Activated CD8-positive, alpha-beta memory T cell treated with anti-CD3 and anti-CD28 coated beads for 1 hour (primary cell): ENCODE data around the gene ULBP1.
"Not testable (repeated sequence)": the region's sequence is repeated elsewhere in the genome, so short reads cannot be mapped to it uniquely, and the experiment has no call there.

Experiments used
- DNase-seq, 2 donors: peaks; one replicate each; pipeline ENCODE4 v3.0.0-alpha.2; 2020; ENCODE audit warnings: low read depth in 1 of 2; ENCODE audit errors: extremely low read depth in 1 of 2

ULBP1 gene

DNA sequence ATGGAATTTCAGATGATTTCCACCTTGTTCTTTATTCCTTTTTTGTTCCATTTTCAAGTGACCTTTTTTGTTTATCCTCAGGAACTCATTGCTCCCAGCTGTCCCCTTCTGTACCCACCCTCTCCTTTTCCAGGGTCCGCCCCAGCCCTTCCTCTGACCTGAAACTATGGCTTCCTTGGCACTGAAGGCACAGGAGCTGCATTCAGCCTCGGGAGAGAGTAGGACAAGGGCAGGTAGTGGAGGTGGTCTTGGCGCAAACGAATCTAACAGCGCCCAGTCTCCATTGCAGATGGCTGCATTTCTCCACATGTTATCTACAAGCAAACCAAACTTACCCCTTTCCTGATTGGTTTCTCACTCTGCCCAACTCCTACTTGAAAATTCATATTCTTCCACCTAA is 30.7 kb upstream of the ULBP1 start:
- no peak for DNase-seq

DNA sequence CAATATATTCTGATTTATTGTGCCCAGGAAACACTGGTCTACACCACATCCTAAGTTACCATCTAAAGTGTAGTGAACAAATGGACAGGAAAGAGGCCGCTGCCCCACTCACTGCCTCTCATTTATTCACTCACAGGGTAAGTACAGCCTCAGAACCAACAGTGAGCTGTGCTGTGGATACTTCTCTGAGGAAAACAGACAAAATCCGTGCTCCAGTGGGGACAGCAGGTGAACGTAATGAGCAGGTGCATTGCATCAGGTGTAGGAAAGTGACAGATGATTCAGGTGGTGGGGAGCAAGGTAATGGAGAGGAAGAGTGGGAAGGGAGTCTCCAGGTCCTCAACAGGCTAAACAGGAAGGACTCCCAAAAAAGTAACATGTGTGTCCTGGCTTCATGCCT is 30.3 kb upstream of the ULBP1 start:
- no peak for DNase-seq

DNA sequence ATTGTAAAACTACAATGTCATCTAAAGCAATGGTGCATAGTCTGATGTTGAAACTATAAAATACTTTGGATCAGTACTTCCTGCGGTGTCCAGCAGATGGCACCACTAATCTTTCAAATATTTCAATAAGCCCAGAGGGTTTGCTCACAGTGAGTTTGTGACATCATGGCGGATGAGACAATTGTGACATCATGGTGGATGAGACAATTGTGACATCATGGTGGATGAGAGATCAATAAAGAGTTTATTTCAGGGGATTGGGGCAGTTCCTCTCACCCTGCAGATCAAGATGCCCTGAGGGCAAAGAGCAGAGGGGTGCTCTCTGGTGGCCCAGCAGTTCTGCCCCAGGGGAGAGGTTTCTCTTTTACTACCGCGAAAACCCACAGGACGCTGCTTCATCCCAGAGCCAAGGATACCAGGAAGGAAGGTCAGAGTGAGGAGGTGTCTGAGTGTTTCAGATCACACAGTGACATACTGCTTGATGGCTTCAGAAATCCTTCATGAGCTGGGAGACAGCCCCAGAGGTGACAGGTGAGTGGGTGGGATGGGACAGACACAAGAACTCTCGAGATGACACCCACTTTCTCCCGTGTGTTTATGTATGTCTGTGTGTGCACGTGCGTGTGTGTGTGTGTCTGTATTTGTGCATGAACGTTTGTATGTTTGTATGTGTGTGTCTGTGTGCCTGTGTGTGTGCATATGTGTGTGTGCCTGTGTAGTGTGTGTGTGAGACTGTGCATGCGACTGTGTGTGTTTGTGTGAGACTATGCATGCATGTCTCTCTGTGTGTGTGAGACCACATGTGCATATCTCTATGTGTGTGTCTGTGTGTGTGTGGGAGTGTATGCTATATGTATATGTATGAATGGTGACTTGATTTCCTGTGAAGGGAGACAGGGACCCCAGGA is 29.2 kb upstream of the ULBP1 start:
- peak; percentile 47 to 52 for DNase-seq

DNA sequence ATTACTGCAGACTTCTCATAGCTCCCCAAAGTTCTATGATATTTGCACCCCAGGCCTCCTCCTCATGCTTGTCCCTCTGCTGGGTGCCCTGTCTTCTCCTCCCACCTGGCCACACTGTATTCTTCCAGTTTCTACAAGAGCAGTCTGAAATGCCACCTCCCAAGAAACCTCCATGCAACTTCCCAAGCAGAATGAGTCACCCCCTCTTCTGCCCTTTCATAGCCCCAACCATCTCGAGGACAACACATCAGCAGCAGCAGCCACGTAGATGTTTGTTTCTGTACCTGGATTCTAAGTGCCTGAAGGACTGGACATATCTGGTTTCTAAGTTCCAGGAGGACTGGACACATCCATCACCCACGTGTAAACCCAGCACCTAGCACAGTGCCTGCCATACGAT is 28.5 kb upstream of the ULBP1 start:
- DNase-seq: no peak

DNA sequence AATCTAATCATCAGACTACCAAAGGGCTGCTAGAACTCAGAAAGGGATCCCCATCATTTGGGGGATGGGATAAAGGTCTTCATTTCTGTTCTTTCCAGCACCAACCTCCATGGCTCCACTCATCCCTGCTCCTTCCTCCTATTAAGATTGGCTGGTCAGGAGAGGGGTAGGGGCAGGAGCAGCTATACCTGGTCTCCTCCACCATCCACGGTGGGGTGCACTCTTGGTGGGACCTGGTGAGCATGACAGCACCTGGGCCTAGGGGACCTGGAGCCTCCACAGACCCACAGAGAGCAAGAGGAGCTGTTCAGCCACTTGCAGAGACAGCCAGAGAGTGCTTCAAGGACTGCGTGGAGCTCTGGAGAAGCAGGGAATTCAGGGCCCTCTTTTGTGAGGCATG is 28.1 kb upstream of the ULBP1 start:
- no peak for DNase-seq

DNA sequence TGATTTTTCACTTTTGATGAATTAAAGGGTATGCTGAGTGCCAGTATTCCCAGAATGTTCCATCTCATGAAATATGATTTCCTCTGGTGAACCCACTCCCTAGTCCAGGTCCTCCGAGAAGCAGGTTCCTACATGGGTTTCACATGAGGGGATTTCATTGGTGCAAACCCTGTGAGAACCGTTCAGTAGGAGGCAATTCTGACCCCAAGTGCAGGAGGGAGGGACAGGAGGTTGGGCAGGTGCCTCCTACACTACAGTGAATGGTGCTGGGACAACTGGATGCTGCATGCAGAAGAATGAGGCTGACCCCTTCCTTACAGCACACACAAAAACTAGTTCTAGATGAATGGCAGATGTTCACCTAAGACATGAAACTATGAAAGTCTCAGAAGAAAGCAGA is 27.0 kb upstream of the ULBP1 start:
- DNase-seq: no peak

DNA sequence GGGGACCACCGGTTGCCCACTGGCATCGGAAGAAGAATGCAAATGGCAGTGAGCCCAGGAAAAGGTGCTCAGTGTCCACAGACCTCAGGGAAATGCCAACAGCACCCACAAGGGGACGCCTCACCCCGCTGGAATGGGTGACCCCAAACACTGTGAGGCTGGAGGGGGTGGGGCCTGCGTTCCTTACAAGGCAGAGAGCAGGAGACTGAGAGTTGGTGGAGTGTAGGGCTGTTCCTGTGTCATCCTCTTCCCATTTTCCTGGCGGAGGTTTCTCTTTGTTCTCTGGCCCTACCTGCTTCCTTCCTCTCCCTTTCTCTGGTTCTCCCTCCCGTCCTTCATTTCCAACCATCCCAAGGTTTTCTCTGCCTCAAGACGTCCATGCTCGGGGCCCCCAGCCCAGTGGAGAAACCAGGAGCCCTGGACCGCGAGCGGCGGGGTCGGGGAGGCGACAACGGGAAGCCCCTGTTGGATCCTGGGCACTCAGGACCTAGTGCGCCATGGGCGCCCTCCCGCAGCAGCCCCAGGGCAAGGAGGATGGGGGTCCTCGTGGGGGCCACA is 25.7 kb upstream of the ULBP1 start:
- not testable (repeated sequence) for DNase-seq

DNA sequence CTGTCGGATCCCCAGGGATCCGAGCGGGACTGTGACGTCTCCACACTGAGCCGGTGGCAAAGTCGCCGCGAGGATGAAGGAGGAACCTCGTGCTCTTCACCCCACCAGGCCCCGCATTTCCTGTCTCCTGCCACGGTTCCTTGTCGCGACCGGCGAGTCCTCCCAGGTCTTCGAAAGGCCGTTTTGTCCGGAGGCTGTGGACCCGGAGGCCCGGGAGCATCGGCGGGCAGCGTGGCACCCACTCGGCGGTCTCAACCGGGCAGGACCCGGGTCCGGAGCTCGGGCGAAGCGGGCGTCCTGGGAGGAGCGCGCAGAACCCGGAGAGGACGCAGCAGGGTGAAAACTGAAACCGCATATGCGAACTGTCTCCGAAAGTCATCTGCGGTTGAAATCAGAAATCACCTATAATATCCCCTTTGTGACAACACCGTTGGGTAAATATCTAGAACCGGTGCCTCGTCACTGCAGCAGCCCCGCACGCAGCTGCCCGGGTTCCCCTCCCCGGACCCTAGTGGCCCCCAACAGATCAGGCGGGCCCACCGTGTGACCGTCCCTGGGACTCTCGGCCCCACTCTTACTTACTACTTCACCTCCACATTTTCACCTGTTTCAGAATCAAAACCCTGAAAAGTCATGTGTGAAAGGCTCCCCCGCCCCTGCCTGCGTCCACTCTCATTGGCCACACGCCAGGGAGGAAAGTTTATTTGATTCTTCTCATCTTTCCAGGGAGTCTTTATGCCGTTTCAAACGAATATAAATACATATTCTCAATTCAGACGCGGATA is 25.0 kb upstream of the ULBP1 start:
- no peak for DNase-seq

DNA sequence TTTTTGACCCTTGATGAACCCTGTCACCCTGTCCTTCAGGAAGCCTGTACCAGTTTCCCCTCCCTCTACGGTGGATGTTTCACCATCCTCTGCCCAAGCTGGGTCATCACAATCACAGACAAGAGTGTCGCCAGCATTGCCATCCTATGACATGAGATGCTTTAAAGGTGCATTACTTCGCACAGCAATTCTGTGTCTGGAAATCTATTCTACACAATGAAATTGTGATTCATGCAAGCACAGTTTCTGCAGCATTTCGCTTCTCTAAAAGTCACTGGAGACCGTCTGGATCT is 24.4 kb upstream of the ULBP1 start:
- DNase-seq: no peak

DNA sequence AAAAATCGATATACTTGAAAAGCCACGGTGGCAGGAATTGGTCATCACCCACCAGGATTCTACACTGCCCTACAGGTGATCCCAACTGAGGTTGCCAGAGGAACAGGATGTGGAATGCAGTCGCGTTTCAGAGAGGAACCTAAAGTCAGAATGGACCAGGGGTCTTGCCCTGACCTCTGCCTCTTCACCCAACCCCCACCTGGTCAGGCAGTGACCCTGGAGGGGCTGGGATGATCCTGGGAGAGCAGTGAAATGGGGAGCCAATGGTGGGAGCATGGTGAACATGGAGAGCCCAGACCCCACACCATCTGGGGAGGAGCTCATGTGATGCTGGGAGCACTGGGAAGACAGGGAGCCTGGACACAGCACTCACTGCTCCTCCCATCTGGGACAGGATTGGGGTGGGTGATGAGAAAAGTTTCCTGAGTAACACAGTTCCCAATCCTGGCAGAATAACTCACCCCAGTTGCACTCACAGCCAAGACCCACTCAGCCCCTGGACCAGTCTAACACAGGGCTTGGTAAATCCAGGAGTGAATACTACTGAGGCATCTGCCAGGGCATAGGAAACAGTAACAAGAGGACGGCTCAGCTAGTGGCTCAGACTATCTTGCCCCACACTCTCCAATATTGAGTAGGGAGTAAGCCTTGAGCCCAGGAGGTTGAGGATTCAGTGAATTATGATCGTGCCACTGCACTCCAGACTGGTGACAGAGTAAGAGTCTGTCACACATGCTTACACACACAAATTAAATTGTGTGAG is 23.7 kb upstream of the ULBP1 start:
- DNase-seq: no peak

DNA sequence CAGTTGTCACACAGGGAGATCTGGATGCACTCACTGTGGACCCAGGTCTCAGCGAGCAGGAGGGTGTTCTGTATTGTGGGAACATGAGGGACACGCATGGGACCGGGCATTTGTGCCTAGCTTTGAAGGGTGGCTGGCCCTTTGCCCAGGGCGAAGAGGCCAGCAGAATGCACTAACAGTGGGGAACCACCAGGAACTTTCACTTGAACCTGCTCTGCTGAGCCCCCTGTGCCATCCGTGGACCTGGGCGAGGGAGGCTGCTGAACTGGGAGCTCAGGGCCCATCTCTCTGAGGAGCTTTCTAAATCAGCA is 23.1 kb upstream of the ULBP1 start:
- DNase-seq: no peak

DNA sequence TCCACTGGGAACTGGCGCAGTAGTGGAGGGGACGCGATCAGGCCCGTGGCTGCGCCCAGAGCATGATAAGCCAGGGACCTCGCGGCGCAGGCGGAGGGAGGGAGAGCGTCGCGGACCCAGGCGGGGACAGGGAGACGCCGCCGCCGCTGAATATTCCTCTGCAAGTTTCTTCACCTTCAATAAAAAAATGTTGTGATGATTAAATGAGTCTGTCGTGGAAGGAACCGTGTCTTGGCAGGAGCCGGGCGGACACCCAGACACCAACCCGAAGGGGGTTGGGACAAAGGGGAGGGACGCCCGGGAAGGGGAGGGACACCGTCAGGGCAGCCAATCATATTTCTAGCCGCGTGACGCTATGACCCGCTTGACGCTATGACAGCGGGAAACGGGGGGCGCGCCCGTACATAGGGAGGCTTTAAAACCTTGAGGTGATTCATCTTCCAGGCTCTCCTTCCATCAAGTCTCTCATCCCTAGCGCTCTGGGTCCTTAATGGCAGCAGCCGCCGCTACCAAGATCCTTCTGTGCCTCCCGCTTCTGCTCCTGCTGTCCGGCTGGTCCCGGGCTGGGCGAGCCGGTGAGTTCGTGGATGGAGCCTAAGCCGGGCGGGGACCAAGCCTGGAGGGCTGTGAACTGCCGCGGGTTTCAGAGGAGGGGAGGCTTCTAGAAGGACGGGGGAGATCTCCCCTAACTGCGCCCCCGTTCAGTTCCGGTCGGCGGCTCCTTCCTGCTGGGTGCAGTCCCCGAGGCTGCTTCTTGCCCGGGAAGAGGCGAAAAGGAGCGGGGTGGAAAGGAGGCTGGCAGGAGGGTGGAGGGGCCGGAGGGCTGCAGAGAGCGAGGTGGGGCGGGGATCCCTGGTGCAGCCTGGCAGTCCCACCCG is 21.9 kb upstream of the ULBP1 start, which contains the start of gene ULBP2:
Gene ULBP2 (plus strand): TSS at position 432 of the 878 bp plus-strand sequence. CDS start 59 bp downstream, at position 491.
- DNase-seq: peak; percentile 80 to 91

DNA sequence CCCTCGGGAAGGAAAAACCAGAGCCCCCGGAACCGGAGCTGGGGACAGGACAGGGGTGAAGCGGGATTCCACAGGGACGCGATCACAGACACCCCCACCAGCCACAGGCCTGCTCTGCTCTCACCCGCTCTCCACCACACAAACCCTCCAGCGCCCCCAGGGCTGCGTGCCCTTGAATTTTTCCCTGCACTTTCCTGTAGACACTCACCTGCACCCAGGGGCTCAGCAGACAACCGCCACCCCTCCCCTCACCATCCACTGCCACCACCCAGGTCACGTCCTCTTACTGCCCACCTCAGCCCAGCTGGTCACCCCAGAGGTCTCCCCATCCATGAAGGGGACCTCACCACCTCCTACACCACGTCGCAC is 21.3 kb upstream of the ULBP1 start:
- DNase-seq: no peak

DNA sequence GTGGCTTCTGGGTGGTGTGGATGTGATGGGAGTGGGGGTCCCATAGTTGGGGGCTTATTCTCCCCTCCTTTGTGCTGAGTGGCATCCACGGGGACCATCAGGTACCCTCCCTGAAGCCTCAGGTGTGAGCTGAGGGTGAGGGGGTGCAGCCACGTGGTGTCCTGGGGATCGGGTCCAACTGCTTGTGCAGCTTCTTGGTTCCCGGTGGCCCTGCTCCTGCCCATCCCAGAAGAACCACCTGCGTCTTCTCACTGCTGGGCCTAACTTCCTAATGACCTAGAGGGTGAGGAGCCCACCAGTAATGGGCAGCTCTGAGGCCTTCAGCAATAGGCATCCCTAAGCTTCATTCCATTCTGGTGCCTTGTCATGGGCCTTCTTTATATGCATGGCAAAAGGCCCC is 20.4 kb upstream of the ULBP1 start:
- DNase-seq: not testable (repeated sequence)

DNA sequence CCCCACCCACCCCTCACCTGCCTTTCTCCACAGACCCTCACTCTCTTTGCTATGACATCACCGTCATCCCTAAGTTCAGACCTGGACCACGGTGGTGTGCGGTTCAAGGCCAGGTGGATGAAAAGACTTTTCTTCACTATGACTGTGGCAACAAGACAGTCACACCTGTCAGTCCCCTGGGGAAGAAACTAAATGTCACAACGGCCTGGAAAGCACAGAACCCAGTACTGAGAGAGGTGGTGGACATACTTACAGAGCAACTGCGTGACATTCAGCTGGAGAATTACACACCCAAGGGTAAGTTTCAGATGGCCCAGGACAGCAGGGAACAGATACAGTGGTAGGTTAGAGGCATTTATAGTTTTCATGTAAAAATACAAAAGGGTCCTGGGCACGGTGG is 18.5 kb upstream of the ULBP1 start:
- DNase-seq: not testable (repeated sequence)

DNA sequence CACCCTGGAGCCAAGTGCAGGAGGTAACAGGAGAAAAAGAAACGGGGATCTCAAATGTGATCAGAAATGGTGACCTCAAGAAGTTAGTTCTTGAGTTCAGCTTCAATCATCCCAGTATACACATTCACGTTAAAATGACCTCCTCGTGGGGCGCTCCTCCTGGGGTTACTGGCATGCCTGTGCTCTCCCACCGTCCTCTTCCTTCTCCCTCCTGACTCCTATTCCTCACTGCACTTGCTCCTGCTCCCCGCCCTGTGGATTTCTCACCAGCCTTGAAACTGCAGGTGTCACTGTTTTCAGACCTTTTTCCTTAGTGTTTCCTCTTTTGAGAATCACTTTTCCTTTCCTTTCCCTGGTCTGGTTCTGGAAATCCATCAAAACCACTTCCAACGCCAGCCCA is 17.1 kb upstream of the ULBP1 start:
- not testable (repeated sequence) for DNase-seq

DNA sequence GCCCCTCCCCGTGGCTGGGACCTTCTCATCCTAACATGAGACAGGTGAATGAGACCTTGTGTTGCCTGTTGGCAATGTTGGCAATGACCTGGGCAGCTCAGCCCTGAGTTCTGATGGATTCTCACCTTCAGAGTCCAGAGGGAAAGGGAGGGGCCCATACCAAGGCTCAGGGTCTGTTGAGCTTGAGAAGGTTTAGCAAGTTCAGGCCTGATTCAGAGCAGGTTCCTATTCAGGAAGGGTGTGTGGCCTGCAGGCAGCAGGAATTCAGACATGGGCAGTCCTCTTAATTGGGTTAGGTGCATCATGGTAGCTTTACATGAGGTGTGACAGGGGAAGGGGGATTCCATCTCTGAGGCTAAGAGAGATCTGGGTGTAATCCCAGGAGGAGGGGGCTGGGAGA is 16.2 kb upstream of the ULBP1 start:
- not testable (repeated sequence) for DNase-seq

DNA sequence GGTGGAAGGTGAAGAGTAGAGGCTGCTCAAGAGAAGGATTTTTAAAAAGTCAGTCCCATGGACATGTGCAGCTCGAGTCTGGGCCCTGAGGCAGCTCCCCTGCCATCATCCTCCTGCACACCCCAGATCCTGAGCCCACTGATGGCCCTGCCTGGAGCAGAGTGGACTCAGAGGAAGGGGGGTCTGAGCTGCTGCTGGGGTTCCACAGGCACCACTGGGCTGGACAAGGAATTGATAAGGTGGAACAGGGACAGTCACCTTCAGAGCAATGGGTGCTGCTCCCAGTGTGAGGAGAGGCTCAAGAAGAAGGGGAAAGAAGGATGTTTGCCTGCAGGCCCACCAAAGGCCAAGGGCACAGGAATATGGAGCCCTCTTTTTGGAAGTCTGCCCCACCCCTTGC is 15.7 kb upstream of the ULBP1 start:
- DNase-seq: no peak

DNA sequence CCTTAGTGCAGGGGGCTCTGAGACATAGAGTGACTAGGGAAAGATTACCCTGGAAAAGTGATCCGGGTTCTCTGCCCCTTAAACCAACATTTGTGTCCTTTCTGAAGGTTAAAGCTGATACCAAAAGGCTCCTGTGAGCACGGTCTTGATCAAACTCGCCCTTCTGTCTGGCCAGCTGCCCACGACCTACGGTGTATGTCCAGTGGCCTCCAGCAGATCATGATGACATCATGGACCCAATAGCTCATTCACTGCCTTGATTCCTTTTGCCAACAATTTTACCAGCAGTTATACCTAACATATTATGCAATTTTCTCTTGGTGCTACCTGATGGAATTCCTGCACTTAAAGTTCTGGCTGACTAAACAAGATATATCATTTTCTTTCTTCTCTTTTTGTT is 15.1 kb upstream of the ULBP1 start:
- no peak for DNase-seq

DNA sequence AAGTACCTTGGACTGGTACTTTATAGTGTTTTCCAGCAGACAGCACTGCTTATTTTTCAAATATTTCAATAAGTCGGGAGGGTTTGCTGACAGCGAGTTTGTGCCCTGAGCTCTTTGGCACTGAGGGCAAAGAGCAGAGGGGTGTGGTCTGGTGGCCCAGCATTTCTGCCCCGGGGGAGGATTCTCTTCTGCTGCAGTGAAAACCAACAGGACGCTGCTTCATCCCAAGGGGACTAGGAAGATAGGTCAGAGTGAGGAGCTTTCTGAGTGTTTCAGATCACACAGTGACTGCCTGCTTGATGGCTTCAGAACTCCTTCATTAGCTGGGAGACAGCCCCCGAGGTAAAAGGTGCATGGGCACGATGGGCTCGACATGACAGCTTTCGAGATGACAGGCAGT is 13.3 kb upstream of the ULBP1 start:
- DNase-seq: no peak
